ACHN (cell line): ENCODE results near the gene PLCB1.
"Not testable (repeated sequence)": the region's sequence is repeated elsewhere in the genome, so short reads cannot be mapped to it uniquely, and the experiment has no call there.

Experiments used
- DNase-seq: peaks from one replicate; pipeline ENCODE4 v3.0.0-alpha.2; 2015
- in situ Hi-C: cut with HindIII; loops from 2 replicates; pipeline ENCODE4 v1.10.0; 2017; ENCODE audit warnings: low sequenced_read_pairs, low pct_ligation_motif_present, low pct_unique_long_range_greater_than_20kb

Gene PLCB1

GRCh38 chr20:8624046-8624445 is 492.0 kb downstream of the PLCB1 start:
- in situ Hi-C loops: no loop called here

GRCh38 chr20:8624616-8625015 is 492.6 kb downstream of the PLCB1 start:
- in situ Hi-C loops: no loop called here
- no peak for DNase-seq

More at GRCh38 chr20:8624046-8624445, 492.0 kb downstream of the PLCB1 start:
- DNase-seq: no peak

- DNase-seq: no peak
- in situ Hi-C loops: no loop called here
Measured at GRCh38 chr20:8627340-8628004, 495.4 kb downstream of the PLCB1 start.

- in situ Hi-C loops: no loop called here
- DNase-seq: no peak
Measured at GRCh38 chr20:8631271-8631670, 499.2 kb downstream of the PLCB1 start.

- peak; percentile 15 for DNase-seq
- in situ Hi-C loops: no loop called here
Measured at GRCh38 chr20:8633366-8633765, 501.3 kb downstream of the PLCB1 start.

- no peak for DNase-seq
- in situ Hi-C loops: no loop called here
Measured at GRCh38 chr20:8635048-8635572, 503.0 kb downstream of the PLCB1 start.

GRCh38 chr20:8635837-8636236 is 503.8 kb downstream of the PLCB1 start:
- no peak for DNase-seq
- in situ Hi-C loops: no loop called here

GRCh38 chr20:8639112-8639778 is 507.2 kb downstream of the PLCB1 start:
- in situ Hi-C loops: no loop called here
- no peak for DNase-seq

GRCh38 chr20:8640461-8640860 is 508.4 kb downstream of the PLCB1 start:
- in situ Hi-C loops: no loop called here

GRCh38 chr20:8642247-8642646 is 510.2 kb downstream of the PLCB1 start:
- DNase-seq: no peak
- in situ Hi-C loops: no loop called here

More at GRCh38 chr20:8640461-8640860, 508.4 kb downstream of the PLCB1 start:
- no peak for DNase-seq

- DNase-seq: not testable (repeated sequence)
Measured at GRCh38 chr20:8644468-8644867, 512.4 kb downstream of the PLCB1 start.

GRCh38 chr20:8645326-8645725 is 513.3 kb downstream of the PLCB1 start:
- in situ Hi-C loops: no loop called here
- DNase-seq: no peak

More at GRCh38 chr20:8644468-8644867, 512.4 kb downstream of the PLCB1 start:
- in situ Hi-C loops: not testable (repeated sequence)

- no peak for DNase-seq
Measured at GRCh38 chr20:8646033-8646441, 514.0 kb downstream of the PLCB1 start.

GRCh38 chr20:8646716-8647115 is 514.6 kb downstream of the PLCB1 start:
- DNase-seq: peak; percentile 80
- in situ Hi-C loops: no loop called here

More at GRCh38 chr20:8646033-8646441, 514.0 kb downstream of the PLCB1 start:
- in situ Hi-C loops: no loop called here

GRCh38 chr20:8647961-8648441 is 515.9 kb downstream of the PLCB1 start:
- DNase-seq: no peak
- in situ Hi-C loops: no loop called here

- in situ Hi-C loops: no loop called here
- DNase-seq: no peak
Measured at GRCh38 chr20:8648466-8648865, 516.4 kb downstream of the PLCB1 start.

- in situ Hi-C loops: no loop called here
- no peak for DNase-seq
Measured at GRCh38 chr20:8652396-8652795, 520.3 kb downstream of the PLCB1 start.

GRCh38 chr20:8654486-8654885 is 522.4 kb downstream of the PLCB1 start:
- DNase-seq: no peak
- in situ Hi-C loops: no loop called here

- no peak for DNase-seq
- in situ Hi-C loops: no loop called here
Measured at GRCh38 chr20:8656335-8656734, 524.3 kb downstream of the PLCB1 start.

- DNase-seq: no peak
- in situ Hi-C loops: no loop called here
Measured at GRCh38 chr20:8657664-8658063, 525.6 kb downstream of the PLCB1 start.
